ENCODE results near the gene AGAP3.

The AGAP3 gene

DNA sequence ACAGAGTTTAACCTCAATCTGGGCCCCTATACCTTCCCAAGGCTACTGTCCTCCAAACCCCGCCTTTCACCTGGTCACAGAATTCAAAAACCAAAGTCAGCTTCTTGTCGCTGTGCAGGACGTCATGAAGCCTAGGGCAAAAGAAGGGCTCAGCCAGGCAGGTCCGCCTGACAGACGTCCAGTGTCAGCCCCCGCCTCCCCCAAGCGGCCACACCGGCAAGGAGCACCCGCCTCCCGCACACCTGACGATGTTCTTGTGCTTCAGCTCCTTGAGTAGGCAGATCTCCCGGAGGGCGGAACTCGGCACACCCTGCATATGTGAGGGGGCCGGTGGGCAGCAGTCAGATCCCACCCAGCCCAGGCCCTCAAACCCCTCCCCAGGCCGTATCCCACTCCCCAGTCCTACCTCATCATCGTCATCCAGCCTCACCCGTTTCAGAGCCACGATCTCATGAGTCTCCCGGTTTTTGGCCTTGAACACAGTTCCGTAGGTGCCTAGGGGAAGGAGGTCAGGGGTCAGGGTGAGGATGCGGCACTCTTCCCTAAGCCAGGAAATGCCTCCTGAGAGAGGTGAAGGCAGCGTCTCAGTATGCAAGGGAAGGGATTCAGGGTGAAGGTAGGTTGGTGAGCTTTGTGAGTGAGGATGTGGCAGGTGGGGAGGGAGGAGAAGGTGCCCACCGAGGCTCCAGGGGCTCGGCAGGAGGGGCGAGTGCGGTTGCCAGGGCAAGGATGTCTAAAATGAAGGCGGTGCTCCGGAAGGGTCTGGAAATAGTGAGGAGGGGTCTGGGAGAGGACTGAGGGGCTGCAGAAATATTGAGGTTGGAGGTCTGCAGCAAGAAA lies 29.4 kb upstream of the AGAP3 start:
- DNase-seq (ENCODE audit: low read depth), result no peak
- TF ChIP-seq CTCF (IDR thresholded peaks at IDR 0.05; ENCODE audit: low read depth, low read length) (no peak), MAX (IDR thresholded peaks at IDR 0.05; ENCODE audit: low read depth, low read length) (no peak), MYC (IDR thresholded peaks at IDR 0.05; ENCODE audit: low read depth, low read length) (no peak), POLR2A (IDR thresholded peaks at IDR 0.05; ENCODE audit: extremely low read depth, insufficient read length) (no peak)
- H3K4me3 ChIP-seq (ENCODE audit: low read depth, low read length), result peak overlapping the region; percentile 89

DNA sequence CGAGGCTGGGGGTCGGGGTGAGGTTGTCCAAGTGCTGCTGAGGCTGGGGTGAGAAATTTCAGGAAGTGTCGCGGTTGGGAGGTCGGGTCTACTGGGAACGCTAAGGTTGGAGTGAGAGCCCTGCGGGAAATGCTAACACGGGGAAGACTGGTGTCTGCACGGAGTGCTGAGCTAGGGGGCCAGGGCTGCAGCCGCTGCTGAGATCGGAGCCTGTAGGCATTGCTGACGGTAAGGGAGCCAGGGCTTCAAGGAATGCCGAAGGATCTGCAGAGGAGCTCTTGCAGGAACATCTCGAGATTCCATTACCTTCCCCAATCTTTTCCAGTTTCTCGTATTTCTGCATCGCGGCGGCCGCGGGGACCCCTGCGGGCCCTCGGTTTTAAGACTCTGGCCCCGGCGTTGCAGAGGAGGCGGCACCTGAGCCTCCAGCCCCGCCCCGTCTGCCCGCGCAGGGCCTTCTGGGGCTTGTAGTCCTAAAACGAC lies 28.7 kb upstream of the AGAP3 start, which contains the start of gene CDK5:
Gene CDK5, minus strand, starts transcription at position 392 of the 483 bp plus-strand sequence. Its CDS starts 49 bp downstream, at position 343.
- TF ChIP-seq MAX (IDR thresholded peaks at IDR 0.05; ENCODE audit: low read depth, low read length) (no peak), MYC (IDR thresholded peaks at IDR 0.05; ENCODE audit: low read depth, low read length) (no peak), POLR2A (IDR thresholded peaks at IDR 0.05; ENCODE audit: extremely low read depth, insufficient read length) (no peak), CTCF (IDR thresholded peaks at IDR 0.05; ENCODE audit: low read depth, low read length) (no peak)
- DNase-seq (ENCODE audit: low read depth), result peak; percentile 70
- H3K4me3 ChIP-seq (ENCODE audit: low read depth, low read length), result peak within 1 kb of the TSS; percentile 89

- TF ChIP-seq POLR2A (IDR thresholded peaks at IDR 0.05; ENCODE audit: extremely low read depth, insufficient read length) (no peak), MYC (IDR thresholded peaks at IDR 0.05; ENCODE audit: low read depth, low read length) (peak; percentile 57), MAX (IDR thresholded peaks at IDR 0.05; ENCODE audit: low read depth, low read length) (peak; percentile 38)
- H3K4me3 ChIP-seq (ENCODE audit: low read depth, low read length), result peak overlapping the region; percentile 89
- DNase-seq (ENCODE audit: low read depth), result peak; percentile 100
Observed at GRCh38 chr7:151057989-151058780, 28.1 kb upstream of the AGAP3 start.

GRCh38 chr7:151058781-151059366 lies 27.4 kb upstream of the AGAP3 start:
- H3K4me3 ChIP-seq (ENCODE audit: low read depth, low read length), result peak overlapping the region; percentile 89
- DNase-seq (ENCODE audit: low read depth), result peak; percentile 48
- TF ChIP-seq POLR2A (IDR thresholded peaks at IDR 0.05; ENCODE audit: extremely low read depth, insufficient read length) (no peak), MYC (IDR thresholded peaks at IDR 0.05; ENCODE audit: low read depth, low read length) (no peak), CTCF (IDR thresholded peaks at IDR 0.05; ENCODE audit: low read depth, low read length) (no peak), MAX (IDR thresholded peaks at IDR 0.05; ENCODE audit: low read depth, low read length) (no peak)

DNA sequence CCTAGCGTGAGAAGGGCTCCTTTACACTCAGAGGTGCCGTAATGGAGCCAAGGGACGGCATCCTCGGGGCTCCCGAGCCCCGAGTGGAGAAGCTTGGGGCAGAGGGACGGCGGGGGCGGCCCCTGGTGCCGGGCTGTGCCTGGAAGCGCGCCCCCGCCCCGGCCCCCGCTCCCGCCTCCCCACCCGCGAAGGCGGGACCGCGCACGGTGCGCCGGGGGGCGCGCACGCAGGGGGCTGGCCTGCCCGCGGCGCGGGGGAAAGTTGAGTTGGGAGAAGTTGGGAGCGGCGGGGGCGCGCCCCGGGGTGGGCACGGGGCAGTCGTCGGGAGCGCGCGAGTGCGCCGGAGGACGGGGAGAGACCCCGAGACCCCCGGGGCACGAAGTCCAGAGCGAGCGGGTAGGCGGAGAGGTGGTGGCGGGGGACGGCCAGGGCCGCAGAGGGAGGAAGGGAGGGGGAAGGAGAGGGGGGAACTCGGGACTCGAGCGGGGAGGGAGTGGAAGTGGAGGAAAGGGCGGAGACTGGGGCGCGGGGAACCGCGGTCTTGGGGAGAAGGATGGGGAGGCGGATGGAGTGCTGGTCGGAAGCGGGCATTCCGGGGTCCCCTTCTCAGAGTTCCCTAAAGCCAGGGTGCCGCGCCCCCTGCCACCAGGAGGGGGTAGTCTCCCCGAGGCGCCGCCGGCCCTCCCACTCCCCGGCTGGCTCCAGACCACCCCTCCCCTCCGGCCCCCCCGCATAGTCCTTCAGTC lies 26.7 kb upstream of the AGAP3 start, which contains the start of gene SLC4A2:
Gene SLC4A2, plus strand, starts transcription at position 223 of the 746 bp plus-strand sequence. CDS start 2,399 bp downstream, outside the sequence.
- TF ChIP-seq MYC (IDR thresholded peaks at IDR 0.05; ENCODE audit: low read depth, low read length), result no peak
- peak; percentile 57 for TF ChIP-seq CTCF (IDR thresholded peaks at IDR 0.05; ENCODE audit: low read depth, low read length)
- TF ChIP-seq POLR2A (IDR thresholded peaks at IDR 0.05; ENCODE audit: extremely low read depth, insufficient read length), result peak; percentile 55
- 0 out of 2 replicates have a peak, but pooled peaks have one; percentile 16 for TF ChIP-seq MAX (IDR thresholded peaks at IDR 0.05; ENCODE audit: low read depth, low read length)
- DNase-seq (ENCODE audit: low read depth), result peak; percentile 81
- H3K4me3 ChIP-seq (ENCODE audit: low read depth, low read length), result peak within 1 kb of the TSS; percentile 89
